Naive B cell (primary cell): ENCODE results near the gene MYNN. TPM values are rescaled to one million over a fixed set of nuclear protein-coding genes. Genes with fewer than 3 reads are reported as not detected.
A peak's percentile ranks its signal among the peaks of the same experiment; 100 is the strongest.

ENCODE experiments used
- ATAC-seq, 2 donors: fragments of 150-1000 bp; cut with Tn5 transposase; 2 replicates each; pipeline ENCODE4 v1.10.0; 2021; ENCODE audit warnings: low read depth in 2 of 2, mild to moderate bottlenecking in 2 of 2, moderate library complexity in 2 of 2
- DNase-seq: peaks from one replicate; pipeline ENCODE4 v3.0.0; 2022
- H3K27ac Mint-ChIP-seq, 6 donors: one replicate each; pipeline ENCODE4 v1.8.0; 2020 to 2022; ENCODE audit warnings: mild to moderate bottlenecking in 6 of 6, mixed read lengths in 6 of 6, moderate library complexity in 5 of 6, inconsistent platforms in 2 of 6
- H3K27me3 Mint-ChIP-seq, 3 donors: one replicate each; pipeline ENCODE4 v1.8.0; 2021 to 2022; ENCODE audit warnings: mixed read lengths in 3 of 3, mild to moderate bottlenecking in 1 of 3
- H3K36me3 Mint-ChIP-seq, 2 donors: one replicate each; pipeline ENCODE4 v1.8.0; 2020 to 2022; ENCODE audit warnings: mixed read lengths in 2 of 2, inconsistent platforms in 1 of 2, mild to moderate bottlenecking in 1 of 2
- H3K4me1 Mint-ChIP-seq, 3 donors: one replicate each; pipeline ENCODE4 v1.8.0; 2020 to 2022; ENCODE audit warnings: mixed read lengths in 3 of 3, inconsistent platforms in 1 of 3, mild to moderate bottlenecking in 1 of 3, moderate library complexity in 1 of 3
- H3K4me3 Mint-ChIP-seq, 8 donors: one replicate each; pipeline ENCODE4 v1.8.0; 2020 to 2022; ENCODE audit warnings: mild to moderate bottlenecking in 8 of 8, mixed read lengths in 8 of 8, moderate library complexity in 8 of 8, inconsistent platforms in 2 of 8
- H3K9me3 Mint-ChIP-seq, 7 donors: one replicate each; pipeline ENCODE4 v1.8.0; 2020 to 2022; ENCODE audit warnings: mixed read lengths in 7 of 7, mild to moderate bottlenecking in 5 of 7, inconsistent platforms in 2 of 7, moderate library complexity in 1 of 7
- polyA plus RNA-seq, 6 donors: library from polyadenylated mRNA; unstranded; fragments of 300-500 nt; fragmentation: Illumina TruSeq; gene quantifications; one replicate each; pipeline ENCODE4 v1.2.3, GENCODE V29; 2021; ENCODE audit warnings: low read depth in 6 of 6

The MYNN gene
- polyA plus RNA-seq, 6 donors from 2014 or later: 18.7 to 44.1 (median 20.4) TPM

GRCh38 chr3:169764312-169764881 lies 8.8 kb upstream of the MYNN start:
- peak overlapping the region; percentile 87 to 99 (median 98) for H3K27ac Mint-ChIP-seq
- peaks cover under 1 to 29% (median 17%) of the 10 kb centered on the region in 3 donors for H3K4me1 Mint-ChIP-seq
- DNase-seq: peak; percentile 74
- peak; percentile 57 to 59 for ATAC-seq
- H3K27me3 Mint-ChIP-seq: no peaks in the 10 kb centered on the region
- no peaks in the 10 kb centered on the region for H3K36me3 Mint-ChIP-seq
- peak overlapping the region; percentile 91 to 100 (median 97) for H3K4me3 Mint-ChIP-seq
- peaks cover 0 to 14% (median 5%) of the 10 kb centered on the region in 7 donors for H3K9me3 Mint-ChIP-seq

DNA sequence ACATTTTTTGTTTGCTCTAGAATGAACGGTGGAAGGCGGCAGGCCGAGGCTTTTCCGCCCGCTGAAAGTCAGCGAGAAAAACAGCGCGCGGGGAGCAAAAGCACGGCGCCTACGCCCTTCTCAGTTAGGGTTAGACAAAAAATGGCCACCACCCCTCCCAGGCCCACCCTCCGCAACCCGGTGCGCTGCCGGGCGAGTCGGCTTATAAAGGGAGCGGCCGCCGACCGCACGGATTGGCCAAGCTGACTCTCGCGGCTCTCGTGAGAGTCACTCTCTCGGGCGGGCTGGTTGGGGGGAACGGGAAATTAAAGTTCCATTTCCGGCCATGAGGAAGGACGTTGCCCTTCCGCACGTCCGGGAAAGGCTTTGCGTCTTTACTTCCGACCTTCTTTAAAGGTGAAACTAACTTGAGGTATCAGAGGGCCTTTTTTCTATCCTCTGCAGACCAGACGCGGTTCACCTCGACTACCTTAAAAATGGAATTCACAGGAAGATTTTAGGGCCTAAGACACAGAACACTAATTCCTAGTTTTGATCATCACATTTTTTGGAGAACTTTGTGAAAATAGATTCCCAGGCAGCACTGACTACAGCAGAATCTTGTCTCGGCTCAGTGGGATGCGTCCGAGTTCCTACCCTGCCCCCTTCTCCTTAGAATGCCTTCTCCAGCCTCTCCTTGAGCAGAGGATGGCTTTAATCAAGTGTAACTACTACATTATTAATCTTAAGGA lies 8.1 kb upstream of the MYNN start, which contains the start of gene TERC:
TERC (minus strand) TSS at position 179 of the 731 bp plus-strand sequence.
- Mint-ChIP-seq H3K36me3 (no peaks in the 10 kb centered on the region), H3K27me3 (no peaks in the 10 kb centered on the region), H3K9me3 (peaks cover 0 to 14% (median 5%) of the 10 kb centered on the region in 7 donors), H3K4me3 (peak within 1 kb of the TSS; percentile 91 to 100 (median 97)), H3K27ac (peak within 1 kb of the TSS; percentile 87 to 99 (median 98)), H3K4me1 (peaks cover 0 to 33% (median 18%) of the 10 kb centered on the region in 3 donors)
- DNase-seq: peak; percentile 88
- peak; percentile 79 to 81 for ATAC-seq

GRCh38 chr3:169769287-169770181 lies 3.7 kb upstream of the MYNN start, which contains the start of gene ACTRT3:
Gene ACTRT3, minus strand, starts transcription at chr3:169769561. Its CDS starts 41 bp downstream, at chr3:169769520.
- Mint-ChIP-seq H3K4me1 (peaks cover 17 to 40% (median 27%) of the 10 kb centered on the region in 3 donors), H3K4me3 (peak within 1 kb of the TSS; percentile 84 to 93 (median 92)), H3K27ac (peak within 1 kb of the TSS; percentile 65 to 92 (median 84)), H3K36me3 (peaks cover 4 to 8% of the 10 kb centered on the region in 2 donors), H3K9me3 (peaks cover 0 to 22% (median 5%) of the 10 kb centered on the region in 7 donors), H3K27me3 (peaks cover 0 to 4% (median 0%) of the 10 kb centered on the region in 3 donors)
- peak; percentile 6 for ATAC-seq
- DNase-seq: peak; percentile 48

- peaks cover 0 to 12% (median 0%) of the 10 kb centered on the region in 7 donors for H3K9me3 Mint-ChIP-seq
- H3K27ac Mint-ChIP-seq: peak overlapping the region; percentile 99 to 100 (median 99)
- H3K36me3 Mint-ChIP-seq: peaks cover 4 to 8% of the 10 kb centered on the region in 2 donors
- peak overlapping the region; percentile 97 to 100 (median 99) for H3K4me3 Mint-ChIP-seq
- peak; percentile 81 for DNase-seq
- peaks cover 0 to 4% (median 0%) of the 10 kb centered on the region in 3 donors for H3K27me3 Mint-ChIP-seq
- ATAC-seq: peak; percentile 10 to 16
- peaks cover 22 to 46% (median 38%) of the 10 kb centered on the region in 3 donors for H3K4me1 Mint-ChIP-seq
Observed at GRCh38 chr3:169771497-169772304, 1.5 kb upstream of the MYNN start.

GRCh38 chr3:169772305-169772896 lies 795 bp upstream of the MYNN start:
- peak; percentile 22 to 27 for ATAC-seq
- Mint-ChIP-seq H3K27me3 (peaks cover 0 to 4% (median 0%) of the 10 kb centered on the region in 3 donors), H3K4me1 (peaks cover 22 to 45% (median 44%) of the 10 kb centered on the region in 3 donors), H3K4me3 (peak overlapping the region; percentile 97 to 100 (median 99)), H3K9me3 (peaks cover 0 to 12% (median 0%) of the 10 kb centered on the region in 7 donors), H3K36me3 (peaks cover 4 to 8% of the 10 kb centered on the region in 2 donors), H3K27ac (peak overlapping the region; percentile 99 to 100 (median 99))
- no peak for DNase-seq

GRCh38 chr3:169774186-169774585 lies 990 bp downstream of the MYNN start:
- peaks cover 10% of the 10 kb centered on the region in 2 donors for H3K36me3 Mint-ChIP-seq
- peaks cover 0 to 4% (median 0%) of the 10 kb centered on the region in 3 donors for H3K27me3 Mint-ChIP-seq
- no peak for DNase-seq
- H3K27ac Mint-ChIP-seq: peak overlapping the region; percentile 99 to 100 (median 99)
- H3K4me3 Mint-ChIP-seq: peak overlapping the region; percentile 97 to 100 (median 99)
- H3K4me1 Mint-ChIP-seq: peaks cover 21 to 59% (median 44%) of the 10 kb centered on the region in 3 donors
- ATAC-seq: no peak
- peaks cover 0 to 8% (median 0%) of the 10 kb centered on the region in 7 donors for H3K9me3 Mint-ChIP-seq

GRCh38 chr3:169777822-169778221 lies 4.6 kb downstream of the MYNN start:
- H3K27me3 Mint-ChIP-seq: no peaks in the 10 kb centered on the region
- DNase-seq: no peak
- no peaks in the 10 kb centered on the region for H3K9me3 Mint-ChIP-seq
- H3K4me1 Mint-ChIP-seq: peaks cover 33 to 68% (median 33%) of the 10 kb centered on the region in 3 donors
- H3K4me3 Mint-ChIP-seq: peak overlapping the region in 1 of 8 donors; percentile 15
- peak overlapping the region in 1 of 6 donors; percentile 67 for H3K27ac Mint-ChIP-seq
- no peak for ATAC-seq
- H3K36me3 Mint-ChIP-seq: peaks cover 21 to 33% of the 10 kb centered on the region in 2 donors

GRCh38 chr3:169780742-169781141 lies 7.5 kb downstream of the MYNN start:
- ATAC-seq: no peak
- H3K4me3 Mint-ChIP-seq: no peak overlapping the region
- H3K4me1 Mint-ChIP-seq: peaks cover 9 to 48% (median 24%) of the 10 kb centered on the region in 3 donors
- H3K9me3 Mint-ChIP-seq: no peaks in the 10 kb centered on the region
- H3K36me3 Mint-ChIP-seq: peaks cover 27 to 35% of the 10 kb centered on the region in 2 donors
- H3K27me3 Mint-ChIP-seq: no peaks in the 10 kb centered on the region
- DNase-seq: no peak
- peak overlapping the region in 1 of 6 donors; percentile 8 for H3K27ac Mint-ChIP-seq

DNA sequence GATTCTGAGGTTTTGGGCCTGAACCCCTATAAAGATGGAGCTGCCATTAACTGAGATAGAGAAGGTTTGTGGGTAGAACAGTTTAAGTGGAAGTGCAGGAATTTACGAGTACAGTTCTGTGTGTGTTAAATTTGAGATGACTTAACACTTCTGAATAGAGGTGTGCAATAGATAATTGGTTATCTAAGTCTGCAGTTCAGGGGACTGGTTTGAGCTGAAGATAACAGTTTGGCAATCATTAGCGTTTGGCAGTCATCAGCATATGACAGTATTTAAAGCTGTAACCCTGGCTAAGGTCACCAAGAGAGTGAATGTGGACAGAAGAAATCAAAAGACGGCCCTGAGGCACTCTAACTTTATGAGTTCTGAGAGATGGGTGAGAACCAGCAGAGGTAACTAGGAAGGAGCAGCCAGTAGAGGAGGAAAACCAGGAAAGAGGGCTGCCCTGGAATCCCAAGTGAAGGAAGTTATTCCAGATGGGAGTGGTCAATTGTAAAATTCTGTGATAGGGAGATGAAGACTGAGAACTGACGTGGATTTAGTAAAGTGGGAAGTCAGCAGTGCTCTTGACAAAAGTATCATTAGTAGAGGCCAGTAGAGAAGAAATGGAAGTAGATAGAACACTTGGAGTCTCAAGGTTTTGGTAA lies 8.1 kb downstream of the MYNN start:
- Mint-ChIP-seq H3K36me3 (peaks cover 33 to 41% of the 10 kb centered on the region in 2 donors), H3K4me3 (no peak overlapping the region), H3K27me3 (no peaks in the 10 kb centered on the region), H3K9me3 (no peaks in the 10 kb centered on the region), H3K4me1 (peaks cover 5 to 48% (median 24%) of the 10 kb centered on the region in 3 donors), H3K27ac (peak overlapping the region in 1 of 6 donors; percentile 56)
- ATAC-seq (no peak), DNase-seq (no peak)

GRCh38 chr3:169787120-169787519 lies 13.9 kb downstream of the MYNN start:
- H3K4me1 Mint-ChIP-seq: peaks cover 0 to 9% (median 0%) of the 10 kb centered on the region in 3 donors
- no peak overlapping the region for H3K4me3 Mint-ChIP-seq
- DNase-seq (no peak), ATAC-seq (no peak)
- H3K36me3 Mint-ChIP-seq: peaks cover 17 to 19% of the 10 kb centered on the region in 2 donors
- no peaks in the 10 kb centered on the region for H3K9me3 Mint-ChIP-seq
- H3K27ac Mint-ChIP-seq: peak overlapping the region in 1 of 6 donors; percentile 42
- no peaks in the 10 kb centered on the region for H3K27me3 Mint-ChIP-seq

DNA sequence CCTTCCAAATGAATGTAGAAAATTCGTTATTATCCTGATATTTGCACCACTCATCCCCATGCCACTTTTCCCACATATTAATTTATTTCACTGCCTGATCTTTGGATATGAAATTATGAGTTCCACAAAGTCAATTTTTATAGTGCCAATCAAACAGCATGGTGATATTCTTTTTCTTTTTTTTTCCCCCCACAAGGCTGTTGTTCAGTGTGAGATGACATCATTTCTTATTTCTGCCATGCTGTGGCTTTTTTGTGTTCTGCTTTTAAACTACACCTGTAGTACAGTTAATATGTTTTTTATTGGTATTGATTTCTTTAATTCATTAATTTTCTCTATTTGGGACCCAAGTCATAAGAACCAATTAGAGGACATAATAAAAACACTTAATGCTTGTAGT lies 14.6 kb downstream of the MYNN start:
- H3K27me3 Mint-ChIP-seq: no peaks in the 10 kb centered on the region
- H3K27ac Mint-ChIP-seq: peak overlapping the region in 2 of 6 donors; percentile 8 to 58
- no peak for DNase-seq
- peaks cover 13 to 24% of the 10 kb centered on the region in 2 donors for H3K36me3 Mint-ChIP-seq
- H3K9me3 Mint-ChIP-seq: no peaks in the 10 kb centered on the region
- no peak for ATAC-seq
- peaks cover 0 to 9% (median 0%) of the 10 kb centered on the region in 3 donors for H3K4me1 Mint-ChIP-seq
- H3K4me3 Mint-ChIP-seq: no peak overlapping the region
